ENCODE results near the gene CHRDL1.

Gene CHRDL1

DNA sequence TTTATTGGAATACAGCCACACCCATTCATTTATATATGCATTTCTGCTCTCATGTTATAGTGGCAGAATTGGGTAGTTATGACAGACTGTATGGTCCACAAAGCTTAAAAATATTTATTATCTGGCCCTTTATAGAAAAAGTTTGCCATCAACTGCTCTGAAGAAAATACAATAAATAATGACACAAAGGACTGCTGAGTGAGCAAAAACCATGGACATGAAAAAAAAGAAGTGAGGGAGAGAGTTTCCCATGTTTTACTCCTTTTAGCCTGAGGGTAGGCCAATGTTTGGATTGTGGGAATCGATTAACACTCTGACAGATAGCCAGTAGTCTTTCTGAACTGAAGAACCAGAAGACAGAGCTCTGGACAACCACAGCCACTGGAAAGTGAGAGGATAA, 149.2 kb downstream of the CHRDL1 start:
- no peak for DNase-seq
